ENCODE measurements around the gene ANTXR2.

DNA sequence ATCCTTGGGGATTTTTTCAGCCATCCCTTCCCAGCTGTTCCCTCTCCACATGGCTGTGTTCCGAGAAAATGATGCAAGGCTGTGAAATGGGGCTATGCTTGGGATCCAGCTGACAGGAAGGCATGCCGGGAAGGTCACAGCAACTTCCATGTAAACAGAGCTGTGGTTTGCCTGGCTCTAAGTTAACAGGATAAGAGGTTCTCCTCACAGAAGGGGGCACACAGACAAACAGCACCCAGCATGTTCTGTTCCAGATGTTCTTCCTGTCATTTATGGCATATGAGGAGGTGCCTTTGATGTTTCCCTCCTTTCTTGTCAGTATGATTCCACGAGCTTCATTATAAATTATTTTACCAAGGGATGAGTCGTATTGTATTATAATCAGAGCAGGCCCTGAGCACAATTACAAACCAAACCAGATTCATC, 220.7 kb downstream of the ANTXR2 start:
- TF ChIP-seq, protein P1, sequence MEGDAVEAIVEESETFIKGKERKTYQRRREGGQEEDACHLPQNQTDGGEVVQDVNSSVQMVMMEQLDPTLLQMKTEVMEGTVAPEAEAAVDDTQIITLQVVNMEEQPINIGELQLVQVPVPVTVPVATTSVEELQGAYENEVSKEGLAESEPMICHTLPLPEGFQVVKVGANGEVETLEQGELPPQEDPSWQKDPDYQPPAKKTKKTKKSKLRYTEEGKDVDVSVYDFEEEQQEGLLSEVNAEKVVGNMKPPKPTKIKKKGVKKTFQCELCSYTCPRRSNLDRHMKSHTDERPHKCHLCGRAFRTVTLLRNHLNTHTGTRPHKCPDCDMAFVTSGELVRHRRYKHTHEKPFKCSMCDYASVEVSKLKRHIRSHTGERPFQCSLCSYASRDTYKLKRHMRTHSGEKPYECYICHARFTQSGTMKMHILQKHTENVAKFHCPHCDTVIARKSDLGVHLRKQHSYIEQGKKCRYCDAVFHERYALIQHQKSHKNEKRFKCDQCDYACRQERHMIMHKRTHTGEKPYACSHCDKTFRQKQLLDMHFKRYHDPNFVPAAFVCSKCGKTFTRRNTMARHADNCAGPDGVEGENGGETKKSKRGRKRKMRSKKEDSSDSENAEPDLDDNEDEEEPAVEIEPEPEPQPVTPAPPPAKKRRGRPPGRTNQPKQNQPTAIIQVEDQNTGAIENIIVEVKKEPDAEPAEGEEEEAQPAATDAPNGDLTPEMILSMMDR (IDR thresholded peaks at IDR 0.05) = no peak
- no peak for TF ChIP-seq EZH2phosphoT487 (IDR thresholded peaks at IDR 0.05)
- TF ChIP-seq EZH2 (IDR thresholded peaks at IDR 0.05) = no peak

Measured in neural progenitor cell (in vitro differentiated cells).